HEK293 (cell line): ENCODE results near the gene BCORL1.

Experiments
- ZBTB1 ChIP-seq: fragments of 450-650 bp; formaldehyde crosslinking; IDR thresholded peaks from 2 replicates; pipeline ENCODE4 v1.5.1; 2016; ENCODE audit warnings: missing biosample characterization, missing genetic modification characterization
- ZBTB20 ChIP-seq: fragments of 450-650 bp; formaldehyde crosslinking; IDR thresholded peaks from 2 replicates; pipeline ENCODE4 v1.5.1; 2016; ENCODE audit warnings: missing biosample characterization, missing genetic modification characterization

GRCh38 chrX:129953334-129953648, 29.1 kb upstream of the BCORL1 start:
- TF ChIP-seq ZBTB20 (tag by site-specific recombination) = no peak
- TF ChIP-seq ZBTB1 (tag by site-specific recombination) = no peak
